HG02588 (cell line): ENCODE measurements around the gene ZNF792.
"Not testable (repeated sequence)": the region's sequence is repeated elsewhere in the genome, so short reads cannot be mapped to it uniquely, and the experiment has no call there.

Experiments
- ATAC-seq: cut with Tn5 transposase; IDR thresholded peaks from one replicate; pipeline ENCODE4 v1.9.1; 2021; ENCODE audit warnings: mild to moderate bottlenecking, moderate library complexity; ENCODE audit not compliant: unreplicated experiment

The ZNF792 gene

GRCh38 chr19:34963573-34964406 lies at the start of gene ZNF792:
TSS of gene ZNF792 (minus strand) at chr19:34964229. CDS start at chr19:34963662, 567 bp downstream.
- peak; percentile 68 for ATAC-seq

GRCh38 chr19:35013041-35013819 lies 49.2 kb upstream of the ZNF792 start:
- ATAC-seq: peak; percentile 43

DNA sequence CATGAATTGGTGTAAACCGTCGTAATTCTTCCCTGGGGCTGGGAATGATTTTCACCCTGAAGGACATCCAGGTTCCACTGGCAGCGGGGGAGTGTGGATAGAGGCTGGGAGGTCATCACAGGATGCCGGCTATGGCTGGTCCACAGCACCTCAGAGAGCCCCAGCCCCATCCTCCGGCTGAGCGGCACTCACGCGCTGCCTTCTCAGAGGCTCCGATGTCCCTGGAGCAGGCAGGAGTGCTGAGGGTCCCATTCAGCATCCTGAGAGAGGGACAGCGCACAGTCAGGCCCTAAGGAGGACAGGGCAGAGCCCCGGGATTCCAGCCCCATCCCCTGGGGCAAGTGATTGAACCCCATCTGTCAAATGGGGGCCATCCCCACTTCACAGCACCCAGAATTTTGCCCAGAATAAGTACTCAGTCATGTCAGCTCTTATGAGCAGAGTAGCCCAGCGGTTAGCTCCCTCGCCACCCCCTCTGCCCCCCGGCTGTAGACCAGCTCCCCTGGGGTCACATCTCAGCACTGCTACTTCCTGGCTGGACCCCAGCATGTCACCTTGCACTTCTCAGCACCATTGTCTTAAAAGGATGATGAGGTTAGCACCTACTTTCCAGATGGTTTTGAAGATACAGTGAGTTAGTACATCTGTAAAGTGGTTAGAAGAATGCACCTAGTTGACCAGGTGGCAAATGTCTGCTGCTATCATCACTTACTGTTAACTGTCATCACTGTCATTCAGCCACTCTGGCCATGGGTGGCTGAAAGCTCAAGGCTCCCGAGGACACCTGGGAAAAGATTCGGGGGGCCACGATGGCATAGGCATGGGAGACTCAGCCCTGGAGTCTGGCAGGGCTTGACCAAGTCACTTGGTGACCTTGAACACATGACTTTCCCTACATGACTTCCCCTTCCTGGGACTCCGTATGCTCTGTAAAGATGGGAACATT lies 48.0 kb upstream of the ZNF792 start:
- ATAC-seq: no peak

- ATAC-seq: no peak
Measured at GRCh38 chr19:35011091-35011689, 47.2 kb upstream of the ZNF792 start.

GRCh38 chr19:35009424-35010415 lies 45.7 kb upstream of the ZNF792 start:
- ATAC-seq: no peak

DNA sequence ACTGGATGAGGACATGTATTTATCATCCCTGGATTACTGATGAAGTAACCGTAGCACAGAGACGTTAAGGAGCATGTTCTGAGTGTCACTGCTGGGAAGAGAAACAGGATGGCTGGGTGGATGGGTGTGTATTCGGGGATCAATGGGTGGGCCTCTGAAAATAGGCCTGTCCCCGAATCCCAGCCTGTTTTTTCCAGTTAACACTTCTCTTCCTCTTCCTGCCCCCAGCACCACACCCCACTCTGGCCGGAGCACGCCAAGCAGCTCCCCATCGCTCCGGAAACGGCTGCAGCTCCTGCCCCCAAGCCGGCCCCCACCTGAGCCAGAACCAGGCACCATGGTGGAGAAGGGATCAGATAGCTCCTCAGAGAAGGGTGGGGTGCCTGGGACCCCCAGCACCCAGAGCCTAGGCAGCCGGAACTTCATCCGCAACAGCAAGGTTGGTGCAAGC lies 44.9 kb upstream of the ZNF792 start:
- ATAC-seq: no peak

DNA sequence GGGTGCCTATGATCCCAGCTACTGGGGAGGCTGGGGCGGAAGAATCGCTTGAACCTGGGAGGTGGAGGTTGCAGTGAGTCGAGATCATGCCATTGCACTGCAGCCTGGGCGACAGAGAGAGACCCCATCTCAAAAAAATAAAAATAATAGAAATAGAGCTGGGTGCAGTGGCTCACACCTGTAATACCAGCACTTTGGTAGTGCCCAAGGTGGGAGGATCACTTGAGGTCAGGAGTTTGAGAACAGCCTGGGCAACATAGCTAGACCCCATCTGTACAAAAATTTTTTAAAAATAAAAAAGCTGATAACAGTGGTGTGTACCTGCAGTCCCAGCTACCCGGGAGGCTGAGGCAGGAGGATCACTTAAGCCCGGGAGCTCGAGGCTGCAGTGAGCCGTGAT lies 43.4 kb upstream of the ZNF792 start:
- ATAC-seq: not testable (repeated sequence)

- no peak for ATAC-seq
Measured at GRCh38 chr19:35006999-35007365, 43.0 kb upstream of the ZNF792 start.

DNA sequence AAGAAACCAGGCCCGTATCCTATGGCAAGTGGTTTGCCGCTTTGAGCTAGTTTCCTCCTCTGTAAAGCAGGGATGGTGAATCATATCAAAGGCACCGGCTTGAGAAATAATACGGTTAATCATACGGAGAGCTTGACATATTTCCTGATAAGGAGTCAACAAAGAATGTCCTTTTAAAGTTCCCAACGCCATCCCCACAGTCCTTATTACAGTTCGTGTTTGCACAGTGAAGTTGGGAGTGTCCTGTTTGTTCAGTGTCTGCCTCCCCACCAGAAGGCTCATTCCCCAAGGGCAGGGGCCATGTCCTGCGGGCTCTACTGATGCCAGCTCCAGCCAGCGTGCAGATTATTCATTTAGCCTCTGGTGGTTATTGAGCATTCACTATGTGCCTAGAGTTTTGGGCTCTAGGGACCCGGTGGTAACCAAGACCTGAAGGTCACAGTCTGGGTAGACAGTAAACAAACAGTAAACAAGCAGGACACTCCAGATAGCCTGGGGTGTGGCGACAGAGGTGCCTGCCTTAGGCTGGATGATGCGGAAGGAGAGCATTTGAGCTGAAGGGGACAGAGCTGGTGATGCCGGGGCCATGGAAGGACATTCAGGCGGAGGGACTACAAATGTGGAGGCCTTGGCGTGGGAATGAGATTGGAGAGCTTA lies 42.4 kb upstream of the ZNF792 start:
- no peak for ATAC-seq

DNA sequence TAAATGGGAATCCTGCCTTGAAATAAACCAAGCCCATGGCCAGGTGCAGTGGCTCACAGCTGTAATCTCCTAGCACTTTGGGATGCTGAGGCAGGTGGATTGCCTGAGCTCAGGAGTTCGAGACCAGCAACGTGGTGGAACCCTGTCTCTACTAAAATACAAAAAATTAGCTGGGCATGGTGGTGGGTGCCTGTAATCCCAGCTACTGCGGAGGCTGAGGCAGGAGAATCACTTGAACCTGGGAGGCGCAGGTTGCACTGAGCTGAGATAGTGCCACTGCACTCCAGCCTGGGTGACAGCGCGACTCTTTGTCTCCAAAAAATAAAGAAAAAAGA lies 41.9 kb upstream of the ZNF792 start:
- not testable (repeated sequence) for ATAC-seq

DNA sequence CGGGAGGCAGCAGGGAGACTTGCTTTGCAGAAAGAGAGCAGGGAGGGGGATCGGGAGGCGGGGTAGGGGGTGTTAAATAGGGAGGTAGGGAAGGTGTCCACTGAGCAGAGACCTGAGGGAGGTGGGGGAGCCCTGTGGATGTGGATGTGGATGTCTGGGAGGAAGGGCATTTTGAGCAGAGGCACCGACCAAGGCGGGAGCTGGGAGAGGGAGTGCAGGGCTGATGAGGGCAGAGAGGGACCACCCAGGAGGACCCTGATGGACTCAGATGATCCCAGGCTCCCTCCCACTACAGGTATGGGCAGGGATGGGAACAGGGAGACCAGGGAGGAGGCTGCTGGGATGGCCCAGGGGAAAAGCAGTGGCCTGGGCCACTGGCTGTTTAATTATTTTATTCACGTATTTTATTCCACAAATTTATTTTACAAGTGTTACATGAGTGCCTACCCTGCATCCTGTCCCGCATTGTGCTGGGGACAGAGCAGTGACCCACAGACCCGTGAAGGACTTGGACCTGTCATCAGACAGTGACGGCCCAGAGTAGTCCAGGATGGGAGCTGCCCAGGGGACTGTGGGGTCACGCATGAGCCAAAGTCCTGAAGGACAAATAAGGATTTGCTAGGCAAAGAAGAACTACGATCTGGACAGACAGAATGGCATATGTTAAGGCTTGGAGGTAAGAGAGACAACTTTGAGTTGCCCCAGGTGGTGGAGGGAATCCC lies 41.4 kb upstream of the ZNF792 start:
- no peak for ATAC-seq

GRCh38 chr19:35004517-35005255 lies 40.7 kb upstream of the ZNF792 start:
- ATAC-seq: no peak

GRCh38 chr19:35002037-35002535 lies 38.1 kb upstream of the ZNF792 start:
- ATAC-seq: no peak

DNA sequence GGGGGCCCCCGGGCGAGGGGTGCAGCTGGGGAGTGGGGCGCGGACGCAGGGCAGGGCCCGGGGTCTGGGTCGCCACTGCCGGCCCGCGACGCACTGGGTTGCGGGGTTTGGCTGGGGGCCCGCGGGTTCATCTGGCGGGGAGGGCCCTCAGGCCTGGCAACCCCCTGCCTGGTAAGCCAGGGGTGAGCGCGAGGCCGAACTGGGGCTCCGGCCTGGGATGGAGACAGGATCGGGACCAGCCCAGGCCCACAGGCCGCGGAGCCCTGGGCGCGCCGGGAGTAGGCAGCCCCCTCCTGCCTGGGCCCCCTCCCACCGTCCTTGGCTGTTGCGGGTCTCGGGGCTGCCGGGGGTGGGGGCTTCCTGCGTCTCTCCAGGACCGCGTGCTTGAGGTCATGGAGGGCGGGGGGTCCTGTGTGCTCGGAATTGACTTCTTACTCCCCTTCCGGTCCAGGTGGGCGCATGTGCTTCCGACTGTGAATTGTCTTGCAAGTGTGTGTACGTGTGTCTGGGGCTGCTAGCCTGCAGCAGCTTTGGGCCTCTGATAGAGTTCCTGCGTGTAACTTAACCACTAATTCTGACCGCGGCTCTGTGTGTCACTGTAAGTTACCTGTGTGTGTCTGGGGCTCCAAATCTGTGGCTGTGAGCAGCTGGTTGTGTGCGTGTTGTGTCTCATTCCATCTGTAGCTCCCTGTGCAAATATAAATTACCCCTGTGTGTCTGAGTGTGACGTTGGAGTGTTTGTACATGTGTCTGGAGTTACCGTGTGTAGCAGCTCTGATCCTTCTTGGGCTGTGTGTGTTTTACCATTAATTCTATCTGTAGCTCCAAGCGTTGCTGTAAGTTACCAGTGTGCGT lies 36.8 kb upstream of the ZNF792 start:
- peak; percentile 3 for ATAC-seq

GRCh38 chr19:35000338-35000646 lies 36.3 kb upstream of the ZNF792 start:
- no peak for ATAC-seq

DNA sequence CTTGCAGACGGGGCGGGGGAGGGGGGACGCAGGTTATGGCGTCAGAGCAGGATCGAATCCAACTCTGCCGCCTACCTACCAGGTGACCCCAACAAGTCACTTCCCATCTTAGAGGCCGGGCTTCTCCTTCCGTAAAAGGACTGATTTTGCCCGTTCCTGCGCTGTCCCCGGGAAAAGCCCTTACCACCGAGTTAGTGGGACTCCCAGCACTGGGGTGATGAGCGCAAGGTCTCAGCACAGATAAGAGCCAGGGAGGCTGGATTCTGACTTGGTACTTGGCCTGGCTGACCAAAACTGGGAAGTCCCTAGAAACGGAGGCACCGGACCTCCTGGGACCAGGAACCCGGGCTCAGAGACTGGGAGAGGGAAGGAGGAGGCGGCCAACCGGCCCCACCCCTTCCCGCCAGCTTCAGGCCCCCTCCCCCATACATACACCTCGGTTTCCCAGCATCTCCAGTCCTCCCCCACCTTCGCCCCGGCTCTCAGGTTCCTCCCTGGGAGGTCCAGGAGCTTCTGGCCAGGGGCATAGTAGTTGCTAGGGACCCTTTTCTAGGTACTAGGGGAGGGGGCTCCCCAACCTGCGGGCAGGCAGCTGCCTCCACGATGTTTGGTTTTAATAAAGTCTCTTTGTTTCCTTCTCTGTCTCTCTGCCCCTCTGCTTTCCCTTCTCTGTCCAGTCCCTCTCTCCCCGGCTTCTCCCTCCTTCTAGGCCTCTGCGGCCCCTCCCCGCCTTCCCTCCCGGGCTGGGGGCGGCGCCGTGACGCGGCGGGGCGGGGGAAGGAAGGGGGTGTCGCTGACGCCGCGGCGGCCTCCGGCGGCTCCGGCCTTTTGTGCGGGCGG lies 35.7 kb upstream of the ZNF792 start, which contains the start of gene GRAMD1A:
GRAMD1A (plus strand) TSS at position 826 of the 840 bp plus-strand sequence. CDS start 156 bp downstream, outside the sequence.
- peak; percentile 61 for ATAC-seq
